G401.6 (cell line): Measurements from ENCODE around the gene EPN3.

Source experiments
- FAIRE-seq: peaks from 2 replicates; lab custom pipeline; 2012; peaks lifted over from hg19 to GRCh38; lab: Jason Lieb, UNC

The EPN3 gene

GRCh38 chr17:50511058-50511457 lies 21.5 kb upstream of the EPN3 start:
- FAIRE-seq = no peak

- no peak for FAIRE-seq
Measured at GRCh38 chr17:50513495-50513894, 19.0 kb upstream of the EPN3 start.

- FAIRE-seq = no peak
Measured at GRCh38 chr17:50514388-50514787, 18.1 kb upstream of the EPN3 start.

DNA sequence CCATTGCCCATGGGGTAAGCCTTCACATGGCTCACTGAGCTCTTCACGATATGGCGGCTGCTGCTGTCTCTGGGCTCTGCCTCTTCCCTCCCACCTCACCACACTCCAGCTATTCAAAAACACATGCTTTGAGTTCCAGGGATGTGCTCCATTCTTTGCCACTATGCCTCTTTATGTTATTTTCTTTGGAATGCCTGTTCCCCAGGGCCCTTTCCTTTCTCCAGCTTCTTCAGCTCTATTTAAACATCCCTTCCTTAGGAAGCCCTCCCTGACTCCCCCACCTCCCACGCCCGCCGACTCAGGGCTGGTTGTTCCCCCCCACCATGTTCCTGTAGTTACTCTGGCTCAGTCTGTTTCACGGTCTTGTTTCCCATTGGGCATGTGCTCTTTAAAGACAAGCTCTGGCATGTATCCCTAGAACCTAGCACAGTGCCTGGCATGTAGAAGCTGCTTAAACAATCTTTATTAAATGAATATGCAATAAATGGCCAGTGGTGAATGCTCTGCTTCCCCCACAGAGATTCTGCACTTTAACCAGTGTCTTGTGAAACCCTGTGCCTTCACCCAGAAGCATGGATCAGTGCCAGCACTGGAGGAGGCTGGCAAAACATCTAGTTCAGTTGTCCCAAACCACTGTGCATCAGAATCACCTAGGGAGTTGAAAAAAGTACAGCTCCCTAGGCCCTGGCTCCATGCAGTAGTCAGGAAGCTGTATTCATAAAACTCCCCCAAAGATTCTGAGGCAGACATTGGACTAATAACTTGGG lies 17.4 kb upstream of the EPN3 start:
- no peak for FAIRE-seq

DNA sequence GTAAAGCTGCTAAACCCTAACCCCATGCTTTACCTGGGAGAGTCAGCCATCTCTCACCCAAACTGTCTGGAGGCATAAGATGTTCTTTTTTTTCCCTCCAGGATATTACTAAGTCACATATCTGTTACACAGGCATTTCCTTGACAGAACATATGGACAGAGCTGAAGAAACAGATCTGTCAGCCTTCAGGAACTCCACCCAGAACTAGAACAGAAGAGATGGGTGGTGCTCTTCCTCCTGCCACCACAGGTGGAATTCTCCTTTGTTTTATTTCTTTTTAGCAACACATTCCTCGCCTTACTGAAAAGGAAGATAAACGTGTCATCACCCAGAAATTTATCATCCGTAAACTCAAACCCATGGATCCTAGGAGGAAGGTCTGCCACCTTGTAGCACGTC lies 15.5 kb upstream of the EPN3 start:
- no peak for FAIRE-seq

GRCh38 chr17:50517504-50518383 lies 14.8 kb upstream of the EPN3 start:
- no peak for FAIRE-seq

DNA sequence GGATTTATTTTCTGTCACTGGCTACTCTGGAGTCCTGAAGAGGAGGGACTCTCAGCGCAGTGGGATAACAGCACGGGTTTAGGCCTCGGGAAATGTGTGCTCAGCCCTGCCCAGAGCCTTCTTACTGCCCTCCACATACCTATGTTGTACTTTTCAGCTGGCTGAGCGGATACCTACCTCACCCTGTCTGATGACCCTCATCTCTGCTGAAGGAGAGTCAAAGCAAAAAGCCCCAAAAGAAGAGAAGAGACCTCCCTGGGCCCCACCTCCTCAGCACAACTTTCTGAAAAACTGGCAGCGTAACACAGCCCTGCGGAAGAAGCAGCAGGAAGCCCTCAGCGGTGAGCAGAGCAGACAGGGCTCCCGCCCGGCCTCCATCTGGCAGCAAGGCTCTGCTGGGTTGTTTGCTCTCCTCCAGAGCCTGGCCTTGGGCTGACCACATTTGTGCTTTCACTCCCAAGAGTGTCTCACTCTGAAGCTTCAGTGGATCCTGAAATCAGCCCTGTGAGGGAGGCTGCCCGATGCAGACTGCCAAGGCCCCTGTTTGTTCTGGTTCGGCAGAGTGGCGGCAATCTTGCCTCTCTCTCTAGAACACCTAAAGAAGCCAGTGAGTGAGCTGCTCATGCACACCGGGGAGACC lies 14.0 kb upstream of the EPN3 start:
- no peak for FAIRE-seq

DNA sequence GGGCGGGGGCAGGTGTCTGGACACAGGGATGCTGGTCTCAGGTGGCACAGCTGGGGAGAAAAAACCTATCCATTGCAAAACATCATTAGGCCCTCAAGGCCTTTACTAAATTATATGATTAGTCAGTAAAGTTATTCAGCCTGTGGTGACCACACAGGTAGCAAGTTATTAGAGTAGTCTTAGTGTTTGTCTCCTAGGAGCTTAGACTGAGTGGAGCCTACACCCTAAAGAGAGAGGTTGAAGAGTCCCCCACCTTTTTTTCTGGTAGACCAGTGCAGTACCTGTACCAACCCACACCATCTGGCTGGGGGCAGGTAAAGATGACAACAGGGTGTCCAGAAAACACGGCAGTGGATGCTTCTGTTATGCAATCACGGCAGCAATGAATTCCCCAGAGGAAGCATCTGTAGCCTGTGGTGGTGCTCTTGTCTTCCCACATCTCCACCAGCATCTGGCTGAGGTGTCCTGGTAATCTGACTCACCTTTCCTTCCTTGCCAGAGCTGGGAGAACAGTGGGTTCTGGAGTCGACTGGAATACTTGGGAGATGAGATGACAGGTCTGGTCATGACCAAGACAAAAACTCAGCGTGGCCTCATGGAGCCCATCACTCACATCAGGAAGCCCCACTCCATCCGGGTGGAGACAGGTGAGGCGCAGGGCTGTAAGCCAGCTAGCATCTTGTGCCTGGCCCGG lies 13.2 kb upstream of the EPN3 start:
- no peak for FAIRE-seq

DNA sequence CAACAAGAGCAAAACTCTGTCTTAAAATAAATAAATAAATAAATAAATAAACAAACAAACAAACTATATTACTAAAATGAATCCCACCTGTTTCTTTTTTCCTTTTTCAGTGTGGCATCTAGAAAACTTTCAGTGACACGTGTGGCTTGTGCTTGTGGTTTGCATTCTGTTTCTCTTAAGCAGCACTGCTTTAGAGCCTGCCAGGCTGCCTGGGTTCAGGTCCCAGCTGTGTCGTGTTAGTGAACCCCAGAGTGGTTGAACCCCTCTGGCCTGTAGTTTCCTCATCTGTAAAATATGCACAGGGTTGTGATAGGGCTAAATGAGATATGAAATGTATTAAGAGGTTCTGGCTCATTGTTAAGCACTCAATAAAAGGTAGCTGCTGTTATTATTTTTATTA lies 12.1 kb upstream of the EPN3 start:
- no peak for FAIRE-seq

- FAIRE-seq = no peak
Measured at GRCh38 chr17:50521514-50521913, 11.0 kb upstream of the EPN3 start.

GRCh38 chr17:50522766-50523165 lies 9.8 kb upstream of the EPN3 start:
- FAIRE-seq = no peak

DNA sequence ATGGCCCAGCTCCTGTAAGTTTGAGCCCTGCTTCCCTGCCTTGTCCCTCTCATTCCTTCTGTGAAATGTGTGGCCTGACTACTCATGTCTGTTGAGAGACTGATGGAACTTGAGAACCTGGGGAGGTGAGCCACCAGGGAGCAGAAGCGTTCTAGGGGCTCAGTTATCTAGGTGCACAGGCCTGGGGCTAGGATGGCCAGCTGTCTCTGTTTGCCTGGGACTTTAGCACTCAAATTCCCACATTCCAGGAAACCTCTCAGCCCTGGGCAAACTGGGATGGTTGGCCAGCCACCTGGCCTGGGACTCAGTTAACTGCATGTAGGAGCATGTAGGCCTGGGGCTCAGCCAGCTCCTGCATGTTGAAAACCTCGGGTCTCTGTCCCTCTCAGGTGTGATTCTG lies 9.3 kb upstream of the EPN3 start:
- no peak for FAIRE-seq

- no peak for FAIRE-seq
Measured at GRCh38 chr17:50524838-50525237, 7.7 kb upstream of the EPN3 start.

GRCh38 chr17:50527155-50527762 lies 5.3 kb upstream of the EPN3 start:
- no peak for FAIRE-seq

GRCh38 chr17:50527949-50528474 lies 4.5 kb upstream of the EPN3 start:
- FAIRE-seq = no peak

DNA sequence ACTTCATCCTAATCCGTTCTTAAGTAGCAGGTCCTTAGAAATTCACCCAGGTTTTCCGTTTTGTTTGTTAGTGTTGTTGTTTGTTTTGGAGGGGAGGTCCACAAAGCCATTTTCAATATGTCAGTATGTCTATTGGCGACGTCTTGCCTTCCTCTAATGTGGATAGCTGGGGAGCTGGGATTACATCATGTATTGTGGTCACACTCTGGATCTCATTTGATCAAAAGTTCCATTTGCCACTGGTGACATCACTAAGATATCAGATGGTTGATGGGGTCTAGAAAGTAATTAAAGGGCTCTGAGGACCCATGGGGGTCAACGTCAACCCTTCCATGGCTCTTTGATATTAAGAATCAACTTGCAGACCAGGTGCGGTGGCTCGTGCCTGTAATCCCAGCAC lies 2.7 kb upstream of the EPN3 start:
- FAIRE-seq = no peak

- no peak for FAIRE-seq
Measured at GRCh38 chr17:50531428-50532025, 1.0 kb upstream of the EPN3 start.

- no peak for FAIRE-seq
Measured at GRCh38 chr17:50533185-50533584, 650 bp downstream of the EPN3 start.

DNA sequence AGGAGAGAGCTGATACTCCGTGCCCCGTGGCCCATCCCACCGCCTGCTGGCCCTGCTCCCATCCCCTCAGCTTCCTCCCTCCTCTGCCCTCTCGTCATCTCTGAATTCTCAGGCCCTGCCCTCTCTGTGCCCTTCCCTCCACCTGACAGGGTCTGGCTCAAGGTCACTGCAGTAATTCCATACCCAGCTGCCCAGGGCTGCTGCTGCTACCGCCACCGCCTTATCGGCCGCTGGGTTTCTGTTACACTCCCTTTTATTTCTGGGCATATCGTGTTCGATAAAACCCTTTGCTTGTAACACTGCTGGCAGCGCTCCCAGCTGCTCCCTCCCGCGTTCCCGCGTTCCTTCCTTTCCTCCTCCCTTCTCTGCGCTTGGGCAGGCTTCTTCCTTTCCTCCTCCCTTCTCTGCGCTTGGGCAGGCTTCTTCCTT lies 1.2 kb downstream of the EPN3 start:
- no peak for FAIRE-seq

DNA sequence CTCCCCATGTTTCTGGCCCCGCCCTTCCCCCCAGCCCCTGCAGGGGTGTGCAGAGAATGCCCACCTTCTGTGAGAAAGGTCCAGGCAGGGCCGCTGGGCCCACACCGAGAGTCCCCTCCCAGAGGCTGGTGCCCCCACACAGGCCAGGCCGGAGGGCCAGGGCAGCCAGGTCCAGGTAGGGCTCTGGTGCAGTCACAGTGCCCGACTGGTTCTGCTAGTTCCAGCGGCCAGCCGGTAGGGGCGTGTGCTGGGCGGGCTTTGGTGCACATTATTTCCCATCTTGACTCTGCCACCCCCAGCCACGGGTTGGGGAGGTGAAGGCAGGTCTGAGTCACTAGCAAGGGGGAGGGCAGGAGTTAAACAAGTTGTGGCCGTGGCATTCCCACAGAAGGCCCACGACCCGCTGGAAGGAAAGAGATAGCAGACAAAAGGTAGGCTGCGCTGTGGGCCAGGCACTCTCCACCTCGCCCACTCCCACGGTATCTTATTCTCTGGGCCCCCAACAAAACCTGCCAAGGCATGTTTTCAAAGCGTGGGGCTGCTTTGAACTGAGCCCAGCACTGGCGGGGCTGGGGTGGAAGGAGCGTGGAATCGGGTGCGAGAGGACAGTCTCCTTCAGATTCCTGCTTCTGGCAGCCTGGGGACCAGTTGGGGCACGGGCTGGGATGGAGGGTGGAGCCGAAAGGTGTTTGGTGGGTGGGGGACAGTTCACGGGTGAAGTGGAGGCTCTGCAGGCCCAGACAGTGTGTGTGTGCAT lies 1.9 kb downstream of the EPN3 start:
- FAIRE-seq = no peak

- FAIRE-seq = no peak
Measured at GRCh38 chr17:50534979-50535326, 2.4 kb downstream of the EPN3 start.
